GM21528 (cell line): ENCODE measurements around the gene MYOM1.

Source experiments
- ATAC-seq: cut with Tn5 transposase; IDR thresholded peaks from one replicate; pipeline ENCODE4 v1.9.1; 2021; ENCODE audit warnings: mild to moderate bottlenecking, moderate library complexity; ENCODE audit not compliant: unreplicated experiment, low FRiP score

The MYOM1 gene

GRCh38 chr18:3192286-3192685, 27.5 kb downstream of the MYOM1 start:
- ATAC-seq, result no peak

- ATAC-seq, result no peak
These were observed 29.2 kb downstream of the MYOM1 start for GRCh38 chr18:3190610-3191009.

- no peak for ATAC-seq
These were observed 29.9 kb downstream of the MYOM1 start for GRCh38 chr18:3189884-3190283.

- no peak for ATAC-seq
These were observed 32.8 kb downstream of the MYOM1 start for GRCh38 chr18:3186678-3187658.

- no peak for ATAC-seq
These were observed 35.3 kb downstream of the MYOM1 start for GRCh38 chr18:3184275-3184963.

GRCh38 chr18:3183103-3183717, 36.6 kb downstream of the MYOM1 start:
- no peak for ATAC-seq

- ATAC-seq, result no peak
These were observed 39.4 kb downstream of the MYOM1 start for GRCh38 chr18:3180325-3180724.

- ATAC-seq, result peak; percentile 66
These were observed 40.2 kb downstream of the MYOM1 start for GRCh38 chr18:3179430-3180089.

GRCh38 chr18:3177902-3178687, 41.7 kb downstream of the MYOM1 start:
- ATAC-seq, result peak; percentile 79

GRCh38 chr18:3175195-3175758, 44.5 kb downstream of the MYOM1 start:
- no peak for ATAC-seq

- no peak for ATAC-seq
These were observed 47.7 kb downstream of the MYOM1 start for GRCh38 chr18:3172097-3172496.

GRCh38 chr18:3171631-3172030, 48.1 kb downstream of the MYOM1 start:
- ATAC-seq, result no peak

GRCh38 chr18:3170441-3171161, 49.2 kb downstream of the MYOM1 start:
- no peak for ATAC-seq

GRCh38 chr18:3164381-3164780, 55.4 kb downstream of the MYOM1 start:
- ATAC-seq, result no peak

GRCh38 chr18:3163968-3164367, 55.8 kb downstream of the MYOM1 start:
- no peak for ATAC-seq

- no peak for ATAC-seq
These were observed 57.6 kb downstream of the MYOM1 start for GRCh38 chr18:3162181-3162580.

GRCh38 chr18:3159830-3160229, 59.9 kb downstream of the MYOM1 start:
- no peak for ATAC-seq

GRCh38 chr18:3157606-3158005, 62.2 kb downstream of the MYOM1 start:
- no peak for ATAC-seq

- ATAC-seq, result no peak
These were observed 62.7 kb downstream of the MYOM1 start for GRCh38 chr18:3157086-3157485.
